GM21367 (cell line): ENCODE results near the gene RNH1.
A peak's percentile ranks its signal among the peaks of the same experiment; 100 is the strongest.

Experiments used
- ATAC-seq: cut with Tn5 transposase; IDR thresholded peaks from one replicate; pipeline ENCODE4 v1.9.1; 2021; ENCODE audit not compliant: unreplicated experiment

RNH1 gene

GRCh38 chr11:537622-538430 is 30.8 kb upstream of the RNH1 start:
- ATAC-seq, result no peak

GRCh38 chr11:536841-537621 is 30.0 kb upstream of the RNH1 start, which contains the start of gene LRRC56:
TSS of gene LRRC56 (plus strand) at chr11:537527. CDS start at chr11:540685, 3,158 bp downstream.
- ATAC-seq, result peak; percentile 45

- ATAC-seq, result peak; percentile 61
These were observed 28.7 kb upstream of the RNH1 start, which contains the start of gene HRAS for GRCh38 chr11:535519-536454. TSS of gene HRAS (minus strand) at chr11:535576.

GRCh38 chr11:535210-535518 is 28.1 kb upstream of the RNH1 start:
- no peak for ATAC-seq

GRCh38 chr11:534396-535209 is 27.6 kb upstream of the RNH1 start:
- ATAC-seq, result no peak

GRCh38 chr11:533586-534395 is 26.7 kb upstream of the RNH1 start:
- ATAC-seq, result no peak

- ATAC-seq, result no peak
These were observed 26.0 kb upstream of the RNH1 start for GRCh38 chr11:532986-533585.

- no peak for ATAC-seq
These were observed 25.5 kb upstream of the RNH1 start for GRCh38 chr11:532527-532985.

GRCh38 chr11:531919-532526 is 25.0 kb upstream of the RNH1 start:
- ATAC-seq, result no peak

- no peak for ATAC-seq
These were observed 24.2 kb upstream of the RNH1 start for GRCh38 chr11:530960-531831.

- ATAC-seq, result no peak
These were observed 22.8 kb upstream of the RNH1 start for GRCh38 chr11:529728-530411.

- no peak for ATAC-seq
These were observed 22.0 kb upstream of the RNH1 start for GRCh38 chr11:528815-529727.

GRCh38 chr11:528166-528814 is 21.2 kb upstream of the RNH1 start:
- ATAC-seq, result no peak

- no peak for ATAC-seq
These were observed 19.1 kb upstream of the RNH1 start for GRCh38 chr11:526192-526591.

GRCh38 chr11:521177-521688 is 14.2 kb upstream of the RNH1 start:
- ATAC-seq, result no peak
